GM12891 (cell line): ENCODE data around the gene MRPS25.

ENCODE experiments used
- DNase-seq: peaks from one replicate; pipeline ENCODE4 v3.0.0; 2011; ENCODE audit warnings: low spot score; ENCODE audit not compliant: insufficient read length
- FAIRE-seq: peaks from 2 replicates; lab custom pipeline; 2011; peaks lifted over from hg19 to GRCh38; lab: Jason Lieb, UNC
- PAX5 ChIP-seq: IDR thresholded peaks from 2 replicates; pipeline ENCODE4 v1.6.1; 2011; ENCODE audit warnings: low read length, moderate library complexity, mild to moderate bottlenecking; ENCODE audit not compliant: insufficient read depth, severe bottlenecking
- POLR2A ChIP-seq: IDR thresholded peaks from 2 replicates; pipeline ENCODE4 v1.6.1; 2011; ENCODE audit warnings: low read depth, low read length, control low read depth
- POLR2AphosphoS5 ChIP-seq: IDR thresholded peaks from 2 replicates; pipeline ENCODE4 v1.6.1; 2011; ENCODE audit warnings: low read depth, low read length, control low read depth
- POU2F2 ChIP-seq: IDR thresholded peaks from 2 replicates; pipeline ENCODE4 v1.6.1; 2011; ENCODE audit warnings: low read depth, mild to moderate bottlenecking, control low read depth, low read length, moderate library complexity
- SPI1 ChIP-seq: IDR thresholded peaks from 2 replicates; pipeline ENCODE4 v1.6.1; 2011; ENCODE audit warnings: low read depth, low read length, control low read depth
- TAF1 ChIP-seq: IDR thresholded peaks from 2 replicates; pipeline ENCODE4 v1.6.1; 2011; ENCODE audit warnings: low read depth, low read length, control low read depth

The MRPS25 gene

DNA sequence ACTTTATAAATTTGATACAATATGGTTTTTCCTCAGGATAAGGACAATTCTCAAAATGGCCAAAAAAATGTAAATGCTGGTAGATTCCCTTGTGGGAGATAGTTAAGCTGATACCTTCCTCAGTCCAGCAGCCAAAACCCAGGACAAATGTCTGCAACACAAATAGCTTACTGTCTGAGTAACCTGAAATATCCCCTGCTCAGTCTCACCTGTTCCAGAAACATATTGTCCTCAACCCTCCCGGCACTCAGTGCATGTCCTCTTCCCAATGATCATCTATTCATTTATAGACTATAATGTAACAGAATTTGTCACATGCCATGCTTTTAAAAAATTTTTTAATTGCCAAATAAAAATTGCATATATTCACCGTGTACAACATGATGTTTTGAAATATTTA is 21.6 kb upstream of the MRPS25 start:
- FAIRE-seq (no peak), DNase-seq (no peak)
- TF ChIP-seq PAX5 (no peak), TAF1 (no peak), POLR2AphosphoS5 (no peak), POLR2A (no peak), SPI1 (no peak), POU2F2 (no peak)

DNA sequence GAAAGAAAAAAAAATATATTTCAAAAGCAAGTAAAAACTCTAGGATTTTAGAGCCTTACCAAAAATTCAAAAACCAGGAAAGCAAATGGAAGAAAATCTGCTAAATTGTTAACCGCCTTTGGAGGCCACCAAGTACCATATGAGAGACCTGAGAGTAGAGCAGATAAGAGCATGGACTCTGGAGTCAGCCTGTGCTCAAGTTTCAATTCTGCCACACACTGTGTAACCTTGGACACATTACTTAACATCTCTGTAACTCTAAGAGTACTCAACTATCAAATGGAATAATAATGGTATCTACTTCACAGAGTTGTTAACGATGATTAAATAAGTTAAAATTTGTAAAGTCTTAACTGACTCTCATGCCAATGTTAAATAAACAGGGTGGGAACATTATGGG is 21.1 kb upstream of the MRPS25 start:
- no peak for DNase-seq

DNA sequence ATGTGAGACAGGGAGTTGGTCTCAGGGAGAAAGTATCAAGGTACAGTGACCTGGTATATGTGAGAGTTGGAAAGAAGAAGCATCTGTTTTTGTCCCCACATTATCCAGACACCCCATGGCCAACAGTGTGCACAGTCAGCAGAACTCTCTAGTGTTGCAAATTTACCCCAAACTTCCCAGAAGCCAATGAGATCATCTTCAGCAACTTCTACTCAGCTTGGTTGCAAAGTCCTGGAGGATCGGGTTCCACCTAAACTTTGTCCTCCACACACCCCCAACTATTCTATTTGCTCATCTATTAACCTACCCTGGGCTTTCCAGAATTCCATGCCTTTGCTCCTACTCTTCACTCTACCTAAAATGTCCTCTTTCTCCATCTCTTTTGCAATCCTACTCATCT is 18.1 kb upstream of the MRPS25 start:
- no peak for TF ChIP-seq POU2F2
- TF ChIP-seq POLR2AphosphoS5, result no peak
- TF ChIP-seq TAF1, result no peak
- no peak for DNase-seq
- no peak for FAIRE-seq

More for the DNA sequence above, 21.1 kb upstream of the MRPS25 start:
- no peak for TF ChIP-seq POU2F2
- no peak for TF ChIP-seq PAX5
- TF ChIP-seq TAF1, result no peak
- no peak for TF ChIP-seq SPI1
- TF ChIP-seq POLR2AphosphoS5, result no peak
- TF ChIP-seq POLR2A, result no peak
- FAIRE-seq, result no peak

DNA sequence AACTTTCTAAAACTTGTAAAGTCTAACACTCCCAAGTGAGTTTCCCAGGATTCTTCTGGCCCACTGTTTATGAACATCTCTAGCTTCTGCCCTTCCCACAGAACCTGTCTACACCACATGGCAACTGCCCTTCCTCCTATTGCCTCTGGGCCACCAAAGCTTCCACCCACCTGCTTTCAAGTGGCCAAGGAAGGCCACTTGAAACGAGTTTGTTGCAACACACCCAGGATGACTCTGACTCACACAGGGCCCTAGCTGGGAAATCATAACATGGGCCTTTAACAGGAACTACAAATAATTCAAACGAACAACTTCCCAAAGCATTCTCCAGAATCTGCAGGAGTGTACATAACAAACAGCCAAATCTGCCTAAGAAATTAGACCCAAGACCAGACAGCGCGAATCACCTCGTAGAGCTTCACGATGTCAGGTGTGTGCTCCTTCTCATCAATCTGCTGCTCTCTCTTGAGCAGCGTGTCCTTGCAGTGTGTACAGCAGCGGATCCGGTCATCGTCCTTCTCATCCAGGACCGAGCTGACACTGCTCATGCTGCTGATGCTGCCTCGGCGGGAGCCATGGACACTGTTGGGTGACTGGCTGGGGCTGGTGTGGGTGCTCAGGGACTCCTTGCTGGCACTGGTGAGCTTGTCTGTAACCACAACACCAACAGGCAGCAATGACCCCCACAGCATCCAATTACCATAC is 17.0 kb upstream of the MRPS25 start:
- TF ChIP-seq PAX5 (no peak), POLR2AphosphoS5 (no peak), POU2F2 (no peak), SPI1 (no peak), TAF1 (no peak), POLR2A (no peak)
- FAIRE-seq (no peak), DNase-seq (no peak)

DNA sequence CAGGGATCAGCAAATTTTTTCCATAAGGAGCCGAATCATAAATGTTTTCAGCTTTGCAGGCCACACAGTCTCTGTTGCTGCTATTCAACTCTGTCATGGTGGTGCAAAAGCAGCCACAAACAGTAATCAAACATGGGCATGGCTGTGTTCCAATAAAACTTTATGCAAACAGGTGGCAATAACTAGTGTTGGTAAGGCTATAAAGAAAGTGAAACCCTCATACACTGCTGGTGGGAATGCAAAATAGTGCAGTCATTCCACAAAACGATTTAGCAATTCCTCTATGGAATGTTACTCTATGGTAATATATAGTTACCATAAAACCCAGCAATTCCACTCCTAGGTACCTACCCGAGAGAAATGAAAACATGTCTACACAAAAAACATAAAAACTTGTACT is 14.0 kb upstream of the MRPS25 start:
- DNase-seq (no peak), FAIRE-seq (no peak)
- TF ChIP-seq PAX5, result no peak
- TF ChIP-seq POU2F2, result no peak
- no peak for TF ChIP-seq SPI1
- TF ChIP-seq TAF1, result no peak
- TF ChIP-seq POLR2A, result no peak
- no peak for TF ChIP-seq POLR2AphosphoS5

DNA sequence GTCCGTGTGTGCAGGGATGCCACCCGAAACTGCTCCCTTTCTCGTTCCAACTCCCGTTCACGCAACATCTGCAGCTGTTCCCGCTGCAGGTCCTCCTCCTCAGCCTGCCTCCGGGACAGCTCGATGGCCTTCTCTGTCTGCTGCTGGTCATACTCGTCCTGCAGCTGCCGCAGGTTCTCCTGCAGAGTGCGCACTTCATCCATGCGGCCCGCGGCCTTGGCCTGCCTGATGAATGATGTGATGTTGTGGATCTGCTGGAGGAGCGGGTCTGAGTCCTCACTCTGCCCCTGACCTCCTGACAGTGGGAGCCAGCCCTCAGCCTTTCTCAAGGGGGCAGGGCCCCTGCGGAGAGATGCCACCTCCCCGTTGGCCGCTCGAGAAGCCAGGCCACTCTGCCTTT is 9.4 kb upstream of the MRPS25 start:
- FAIRE-seq, result no peak
- no peak for DNase-seq
- TF ChIP-seq SPI1 (no peak), PAX5 (no peak), TAF1 (no peak), POLR2AphosphoS5 (no peak), POLR2A (no peak), POU2F2 (no peak)

DNA sequence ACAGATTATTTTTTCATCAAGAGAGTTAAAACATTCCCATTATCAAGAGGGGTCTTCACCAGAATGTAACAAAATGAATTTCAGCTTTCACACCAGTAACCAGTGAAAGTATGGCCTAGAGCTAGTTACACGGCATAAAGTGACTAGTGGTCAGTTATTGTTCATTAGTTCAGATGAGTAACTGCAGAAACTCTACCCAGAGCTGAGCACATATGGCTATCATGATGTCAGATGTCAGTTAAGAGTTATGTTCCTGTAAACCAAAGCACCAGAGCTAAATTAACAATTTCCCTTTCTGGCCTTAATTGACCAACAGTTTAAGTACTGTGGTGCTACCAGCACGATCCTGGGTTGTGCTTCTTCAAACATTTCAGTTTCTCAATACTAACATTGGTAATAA is 6.6 kb upstream of the MRPS25 start:
- TF ChIP-seq SPI1 (no peak), POLR2A (no peak)
- FAIRE-seq (no peak), DNase-seq (no peak)

DNA sequence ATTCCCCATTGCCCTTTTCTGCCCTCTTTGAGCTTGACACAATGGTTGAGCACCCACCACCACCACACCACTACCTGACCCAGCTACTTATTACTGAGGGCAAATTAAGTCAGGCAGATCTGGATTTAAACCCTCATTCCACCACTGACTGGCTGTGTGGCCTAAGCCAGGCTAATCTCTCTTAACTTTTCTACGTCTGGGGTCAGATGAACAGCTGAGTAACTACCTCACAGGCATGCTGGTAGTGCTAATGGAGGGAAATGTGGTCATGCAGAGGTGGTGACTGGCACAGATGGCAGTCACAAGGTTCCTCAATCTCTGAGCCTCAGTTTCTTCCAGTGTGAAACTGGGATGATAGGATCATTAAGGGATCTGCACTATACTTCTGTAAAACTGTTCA is 4.3 kb upstream of the MRPS25 start:
- FAIRE-seq (no peak), DNase-seq (no peak)
- no peak for TF ChIP-seq PAX5
- no peak for TF ChIP-seq SPI1
- TF ChIP-seq POU2F2, result no peak
- no peak for TF ChIP-seq POLR2AphosphoS5
- no peak for TF ChIP-seq POLR2A
- TF ChIP-seq TAF1, result no peak

DNA sequence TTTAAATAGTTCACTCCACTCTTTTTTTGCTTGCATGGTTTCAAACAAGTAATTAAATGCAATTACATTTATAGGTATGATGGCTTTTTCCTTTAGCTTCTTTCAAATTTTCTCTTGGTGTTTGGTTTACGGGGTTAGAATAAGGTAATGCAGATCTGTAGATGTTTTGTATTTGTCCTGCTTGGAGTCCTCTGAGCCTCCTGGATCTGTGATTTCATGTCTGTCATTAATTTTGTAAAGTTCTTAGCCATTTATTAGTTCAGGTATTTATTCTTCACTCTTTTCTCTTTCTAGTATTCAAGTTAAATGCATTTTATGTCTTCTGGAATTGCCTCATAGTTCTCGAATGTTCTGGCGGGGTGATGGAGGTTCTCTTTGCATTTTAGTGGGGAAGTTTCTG is 1.4 kb upstream of the MRPS25 start:
- no peak for FAIRE-seq
- TF ChIP-seq POLR2A (no peak), POU2F2 (no peak), TAF1 (no peak), POLR2AphosphoS5 (no peak), SPI1 (no peak), PAX5 (no peak)
- no peak for DNase-seq

DNA sequence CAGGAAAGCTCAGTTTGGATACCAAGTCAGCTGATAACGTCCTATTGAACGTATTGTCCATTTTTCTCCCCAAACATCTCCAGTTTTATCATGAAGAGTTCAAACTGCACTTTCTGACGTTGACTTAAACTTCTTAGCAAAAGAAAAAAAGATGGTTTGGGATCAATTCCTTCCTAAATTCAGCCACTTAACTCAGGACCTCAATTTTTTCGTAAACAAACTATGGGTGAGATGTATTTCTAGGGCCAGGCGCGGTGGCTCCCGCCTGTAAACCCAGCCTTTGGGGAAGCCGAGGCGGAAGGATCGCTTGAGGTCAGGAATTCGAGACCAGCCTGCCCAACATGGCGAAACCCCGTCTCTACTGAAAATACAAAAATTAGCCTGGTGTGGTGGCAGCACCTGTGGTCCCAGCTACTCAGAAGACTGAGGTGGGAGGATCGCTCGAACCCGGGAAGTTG is 464 bp upstream of the MRPS25 start:
- FAIRE-seq, result no peak
- TF ChIP-seq PAX5 (no peak), SPI1 (no peak), POU2F2 (no peak), TAF1 (no peak), POLR2A (no peak), POLR2AphosphoS5 (no peak)
- DNase-seq, result no peak

DNA sequence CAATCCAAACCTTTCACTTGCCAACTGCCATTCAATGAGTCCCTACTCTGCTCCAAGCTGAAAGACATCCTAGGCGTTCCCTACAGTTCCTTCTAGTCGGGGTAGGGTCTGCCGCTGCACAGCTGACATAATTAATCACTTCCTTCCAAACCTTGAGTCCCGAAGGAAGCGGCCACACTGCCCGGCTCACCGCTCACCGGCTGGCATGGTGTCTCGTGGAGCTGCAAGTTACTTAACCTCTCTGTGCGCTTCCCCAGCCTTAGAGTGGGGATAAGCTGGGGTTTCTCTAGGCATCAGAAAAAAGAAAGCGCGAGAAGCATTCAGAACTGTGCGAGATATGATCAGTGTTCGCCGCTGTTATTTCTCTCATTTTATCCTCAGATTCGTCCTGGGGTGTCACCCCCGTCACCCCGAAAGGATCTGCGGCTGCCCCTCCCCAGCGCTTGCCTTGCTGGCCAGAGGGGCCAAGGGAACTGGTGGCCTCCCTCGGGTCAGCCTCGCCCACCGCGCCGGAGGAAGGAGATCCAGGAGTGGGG is 748 bp downstream of the MRPS25 start:
- FAIRE-seq, result no peak
- TF ChIP-seq POLR2A, result no peak
- TF ChIP-seq POLR2AphosphoS5, result no peak
- no peak for TF ChIP-seq POU2F2
- no peak for TF ChIP-seq PAX5
- TF ChIP-seq TAF1, result no peak
- no peak for TF ChIP-seq SPI1
- DNase-seq, result no peak
